ENCODE measurements around the gene TRIP11. TPM values are rescaled to one million over a fixed set of nuclear protein-coding genes. Genes with fewer than 3 reads are reported as not detected.

The TRIP11 gene
- total RNA-seq, 2 donors from 2014 or later = 44.2 to 45.1 TPM

Other genes with a start within 250 kb of the TRIP11 start
- gene TC2N, start 172.5 kb downstream of the TRIP11 start, total RNA-seq = 100 to 1,000 TPM; 178 to 214 TPM
- 1 to 10 TPM; 3.7 to 6.6 TPM for gene FBLN5, start 92.4 kb downstream of the TRIP11 start, total RNA-seq
- gene ATXN3, start 66.5 kb upstream of the TRIP11 start, total RNA-seq = 10 to 100 TPM; 28.0 to 31.2 TPM
- 10 to 100 TPM; 48.6 to 53.8 TPM for gene NDUFB1, start 81.6 kb upstream of the TRIP11 start, total RNA-seq
- gene CPSF2, start 81.9 kb upstream of the TRIP11 start, total RNA-seq = 10 to 100 TPM; 26.4 to 28.0 TPM